Neural crest cell (in vitro differentiated cells): Measurements from ENCODE around the gene ORC4. TPM values are rescaled to one million over a fixed set of nuclear protein-coding genes. Genes with fewer than 3 reads are reported as not detected.

ENCODE experiments used
- DNase-seq: peaks from one replicate; pipeline ENCODE4 v3.0.0; 2021; ENCODE audit warnings: low read depth, mixed read lengths, low spot score
- H3K27ac Mint-ChIP-seq: one replicate; pipeline ENCODE4 v1.8.0; 2021; ENCODE audit warnings: mild to moderate bottlenecking, mixed read lengths; ENCODE audit not compliant: unreplicated experiment
- H3K27me3 Mint-ChIP-seq: 2 replicates; pipeline ENCODE4 v1.8.0; 2021; ENCODE audit warnings: low read depth, mild to moderate bottlenecking, mixed read lengths
- H3K36me3 Mint-ChIP-seq: 2 replicates; pipeline ENCODE4 v1.8.0; 2021; ENCODE audit warnings: low read depth, mild to moderate bottlenecking, mixed read lengths
- H3K4me1 Mint-ChIP-seq: 2 replicates; pipeline ENCODE4 v1.8.0; 2021; ENCODE audit warnings: mixed read lengths
- H3K4me3 Mint-ChIP-seq: one replicate; pipeline ENCODE4 v1.8.0; 2021; ENCODE audit warnings: mild to moderate bottlenecking, mixed read lengths
- H3K9me3 Mint-ChIP-seq: 2 replicates; pipeline ENCODE4 v1.8.0; 2021; ENCODE audit warnings: mixed read lengths
- CTCF ChIP-seq: fragments of 200-600 bp; sonication (generic); conservative IDR thresholded peaks from 2 replicates; pipeline ENCODE4 v1.5.0; 2021; ENCODE audit warnings: antibody characterized with exemption, mild to moderate bottlenecking
- total RNA-seq: library from RNA; stranded (reverse); gene quantifications from 2 replicates; pipeline ENCODE4 v1.2.1, GENCODE V29; 2021

The ORC4 gene
- total RNA-seq, 1 donor from 2014 or later: 65.1 TPM

- H3K27me3 Mint-ChIP-seq: no peaks in the 10 kb centered on the region
- TF ChIP-seq CTCF: no peak
- no peak for DNase-seq
- no peaks in the 10 kb centered on the region for H3K36me3 Mint-ChIP-seq
- no peaks in the 10 kb centered on the region for H3K9me3 Mint-ChIP-seq
- H3K27ac Mint-ChIP-seq: no peak overlapping the region
- H3K4me3 Mint-ChIP-seq: no peak overlapping the region
- H3K4me1 Mint-ChIP-seq: peaks cover 14% of the 10 kb centered on the region
These were observed 135.7 kb downstream of the ORC4 start for GRCh38 chr2:147884830-147885229.

- no peaks in the 10 kb centered on the region for H3K9me3 Mint-ChIP-seq
These were observed 137.9 kb downstream of the ORC4 start for GRCh38 chr2:147882631-147883030.

More at GRCh38 chr2:147882631-147883030, 137.9 kb downstream of the ORC4 start:
- TF ChIP-seq CTCF: no peak
- Mint-ChIP-seq H3K36me3 (no peaks in the 10 kb centered on the region), H3K4me1 (peaks cover 14% of the 10 kb centered on the region), H3K27ac (no peak overlapping the region), H3K27me3 (no peaks in the 10 kb centered on the region), H3K4me3 (no peak overlapping the region)
- DNase-seq: no peak

Other genes starting within 250 kb of the ORC4 start
- 25.4 and 26.8 TPM in 2 replicates for gene ACVR2A, start 175.7 kb downstream of the ORC4 start, total RNA-seq
- gene MBD5, start 354 bp upstream of the ORC4 start, total RNA-seq: 40.8 and 51.1 TPM in 2 replicates